K562 (cell line): ENCODE data around the gene ISG20L2. TPM values are rescaled to one million over a fixed set of nuclear protein-coding genes. Genes with fewer than 3 reads are reported as not detected.

ENCODE experiments used
- ARNT ChIP-seq, 2 experiments: fragments of 450-650 bp; IDR thresholded peaks; 2 replicates each; pipeline ENCODE4 v1.6.1; 2016; ENCODE audit warnings: mild to moderate bottlenecking in 1 of 2
- GABPB1 ChIP-seq: sonication (generic); formaldehyde crosslinking; IDR thresholded peaks from 2 replicates; pipeline ENCODE4 v1.8.0; 2022; ENCODE audit warnings: mild to moderate bottlenecking, missing genetic modification reagents
- GABPB2 ChIP-seq: fragments of 250-450 bp; sonication (Bioruptor Pico); conservative IDR thresholded peaks from 2 replicates; pipeline ENCODE4 v1.5.1; 2021; ENCODE audit warnings: mild to moderate bottlenecking
- MNT ChIP-seq, 2 experiments: fragments of 450-650 bp; conservative IDR thresholded peaks; 2 replicates each; pipeline ENCODE4 v1.6.1; 2017; ENCODE audit warnings: mild to moderate bottlenecking in 2 of 2, moderate library complexity in 2 of 2
- SMARCA4 ChIP-seq: fragments of 450-650 bp; IDR thresholded peaks from 2 replicates; pipeline ENCODE4 v1.6.1; 2016
- SPI1 ChIP-seq: IDR thresholded peaks from 2 replicates; pipeline ENCODE4 v1.6.1; 2011; ENCODE audit warnings: low read depth, low read length, control low read depth, borderline replicate concordance
- ZNF311 ChIP-seq: fragments of 250-450 bp; sonication (Bioruptor Pico); IDR thresholded peaks from 2 replicates; pipeline ENCODE4 v1.4.0; 2020; ENCODE audit warnings: mild to moderate bottlenecking, moderate library complexity
- polyA plus RNA-seq, 8 experiments: library from polyadenylated mRNA; depleted of rRNA in 4 of 8; stranded (reverse) in 5 of 8; unstranded in 3 of 8; fragments of >200 nt; fragmentation: Nextera tagmentation in 2 of 8; fragmentation: Illumina TruSeq in 1 of 8; extraction: Ambion mirVana in 2 of 8; extraction: Trizol in 1 of 8; gene quantifications; 2 replicates each; pipeline versions ENCODE4 v1.2.1 to v1.2.3, GENCODE V29; 2011 to 2014; ENCODE audit warnings: inconsistent platforms in 1 of 8, missing spikeins in 1 of 8
- total RNA-seq, 7 experiments: library from RNA; depleted of rRNA in 6 of 7; stranded (reverse); fragments of >200 nt in 6 of 7; fragmentation: Illumina TruSeq in 2 of 7; extraction: Trizol in 2 of 7; gene quantifications; 2 replicates each; pipeline versions ENCODE4 v1.2.1 to v1.2.3, GENCODE V29; 2011 to 2021; ENCODE audit warnings: low replicate concordance in 1 of 7
- TF ChIP-seq, protein P1 (sequence below): fragments of 450-650 bp; IDR thresholded peaks from 2 replicates; pipeline ENCODE4 v1.6.1; 2016; ENCODE audit warnings: mild to moderate bottlenecking, moderate library complexity
- TF ChIP-seq, protein P2 (sequence below): sonication (generic); formaldehyde crosslinking; IDR thresholded peaks from 2 replicates; pipeline ENCODE4 v1.9.0; 2022; ENCODE audit warnings: mild to moderate bottlenecking, missing genetic modification reagents
- TF ChIP-seq, protein P3 (sequence below), 3 experiments: fragments of 200-800 bp in 1 of 3; fragments of 250-450 bp in 1 of 3; fragments of 450-650 bp in 1 of 3; sonication (Bioruptor Pico) in 1 of 3; sonication (Bioruptor generic) in 1 of 3; formaldehyde crosslinking in 1 of 3; IDR thresholded peaks; 2 replicates each; pipeline versions ENCODE4 v1.6.1 to v1.8.0; 2016 to 2022; ENCODE audit warnings: mild to moderate bottlenecking in 2 of 3, missing genetic modification characterization in 2 of 3, missing compliant biosample characterization in 1 of 3, moderate library complexity in 1 of 3

The ISG20L2 gene
- total and polyA plus RNA-seq, 9 of the 15 experiments (the other 6 are each of a cell fraction or from before 2014, with no cell fraction given) = 21.3 to 130 (median 50.3) TPM

DNA sequence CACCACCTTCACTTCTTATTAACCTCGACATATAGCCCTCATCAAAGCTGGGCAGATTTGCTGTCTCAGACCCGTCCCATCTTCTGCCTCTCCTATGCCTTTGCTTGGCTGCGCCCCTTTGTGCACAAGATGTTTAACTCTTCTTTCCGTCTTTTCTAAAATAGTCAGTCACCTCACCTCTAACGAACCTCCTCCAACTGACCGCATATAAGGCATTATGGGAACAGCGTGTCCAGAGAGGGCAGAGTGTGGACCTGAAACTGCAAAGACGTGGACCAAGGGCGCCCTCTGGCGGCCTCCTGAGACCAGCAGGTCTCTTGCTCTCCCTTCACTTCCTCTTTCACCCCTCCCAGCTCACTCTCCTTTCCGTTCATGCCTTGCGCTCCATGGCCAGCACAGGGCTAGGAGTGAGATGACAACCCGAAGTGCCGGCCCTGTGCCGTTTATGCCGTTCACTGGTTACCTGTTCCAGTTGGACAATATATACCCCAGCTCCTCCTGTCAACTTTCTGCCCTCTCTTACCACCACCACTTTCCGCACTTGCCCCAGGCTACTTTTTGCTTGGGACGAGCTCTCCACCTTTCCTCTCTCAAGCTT lies 2.8 kb downstream of the ISG20L2 start (continued):
- TF ChIP-seq, protein P1, sequence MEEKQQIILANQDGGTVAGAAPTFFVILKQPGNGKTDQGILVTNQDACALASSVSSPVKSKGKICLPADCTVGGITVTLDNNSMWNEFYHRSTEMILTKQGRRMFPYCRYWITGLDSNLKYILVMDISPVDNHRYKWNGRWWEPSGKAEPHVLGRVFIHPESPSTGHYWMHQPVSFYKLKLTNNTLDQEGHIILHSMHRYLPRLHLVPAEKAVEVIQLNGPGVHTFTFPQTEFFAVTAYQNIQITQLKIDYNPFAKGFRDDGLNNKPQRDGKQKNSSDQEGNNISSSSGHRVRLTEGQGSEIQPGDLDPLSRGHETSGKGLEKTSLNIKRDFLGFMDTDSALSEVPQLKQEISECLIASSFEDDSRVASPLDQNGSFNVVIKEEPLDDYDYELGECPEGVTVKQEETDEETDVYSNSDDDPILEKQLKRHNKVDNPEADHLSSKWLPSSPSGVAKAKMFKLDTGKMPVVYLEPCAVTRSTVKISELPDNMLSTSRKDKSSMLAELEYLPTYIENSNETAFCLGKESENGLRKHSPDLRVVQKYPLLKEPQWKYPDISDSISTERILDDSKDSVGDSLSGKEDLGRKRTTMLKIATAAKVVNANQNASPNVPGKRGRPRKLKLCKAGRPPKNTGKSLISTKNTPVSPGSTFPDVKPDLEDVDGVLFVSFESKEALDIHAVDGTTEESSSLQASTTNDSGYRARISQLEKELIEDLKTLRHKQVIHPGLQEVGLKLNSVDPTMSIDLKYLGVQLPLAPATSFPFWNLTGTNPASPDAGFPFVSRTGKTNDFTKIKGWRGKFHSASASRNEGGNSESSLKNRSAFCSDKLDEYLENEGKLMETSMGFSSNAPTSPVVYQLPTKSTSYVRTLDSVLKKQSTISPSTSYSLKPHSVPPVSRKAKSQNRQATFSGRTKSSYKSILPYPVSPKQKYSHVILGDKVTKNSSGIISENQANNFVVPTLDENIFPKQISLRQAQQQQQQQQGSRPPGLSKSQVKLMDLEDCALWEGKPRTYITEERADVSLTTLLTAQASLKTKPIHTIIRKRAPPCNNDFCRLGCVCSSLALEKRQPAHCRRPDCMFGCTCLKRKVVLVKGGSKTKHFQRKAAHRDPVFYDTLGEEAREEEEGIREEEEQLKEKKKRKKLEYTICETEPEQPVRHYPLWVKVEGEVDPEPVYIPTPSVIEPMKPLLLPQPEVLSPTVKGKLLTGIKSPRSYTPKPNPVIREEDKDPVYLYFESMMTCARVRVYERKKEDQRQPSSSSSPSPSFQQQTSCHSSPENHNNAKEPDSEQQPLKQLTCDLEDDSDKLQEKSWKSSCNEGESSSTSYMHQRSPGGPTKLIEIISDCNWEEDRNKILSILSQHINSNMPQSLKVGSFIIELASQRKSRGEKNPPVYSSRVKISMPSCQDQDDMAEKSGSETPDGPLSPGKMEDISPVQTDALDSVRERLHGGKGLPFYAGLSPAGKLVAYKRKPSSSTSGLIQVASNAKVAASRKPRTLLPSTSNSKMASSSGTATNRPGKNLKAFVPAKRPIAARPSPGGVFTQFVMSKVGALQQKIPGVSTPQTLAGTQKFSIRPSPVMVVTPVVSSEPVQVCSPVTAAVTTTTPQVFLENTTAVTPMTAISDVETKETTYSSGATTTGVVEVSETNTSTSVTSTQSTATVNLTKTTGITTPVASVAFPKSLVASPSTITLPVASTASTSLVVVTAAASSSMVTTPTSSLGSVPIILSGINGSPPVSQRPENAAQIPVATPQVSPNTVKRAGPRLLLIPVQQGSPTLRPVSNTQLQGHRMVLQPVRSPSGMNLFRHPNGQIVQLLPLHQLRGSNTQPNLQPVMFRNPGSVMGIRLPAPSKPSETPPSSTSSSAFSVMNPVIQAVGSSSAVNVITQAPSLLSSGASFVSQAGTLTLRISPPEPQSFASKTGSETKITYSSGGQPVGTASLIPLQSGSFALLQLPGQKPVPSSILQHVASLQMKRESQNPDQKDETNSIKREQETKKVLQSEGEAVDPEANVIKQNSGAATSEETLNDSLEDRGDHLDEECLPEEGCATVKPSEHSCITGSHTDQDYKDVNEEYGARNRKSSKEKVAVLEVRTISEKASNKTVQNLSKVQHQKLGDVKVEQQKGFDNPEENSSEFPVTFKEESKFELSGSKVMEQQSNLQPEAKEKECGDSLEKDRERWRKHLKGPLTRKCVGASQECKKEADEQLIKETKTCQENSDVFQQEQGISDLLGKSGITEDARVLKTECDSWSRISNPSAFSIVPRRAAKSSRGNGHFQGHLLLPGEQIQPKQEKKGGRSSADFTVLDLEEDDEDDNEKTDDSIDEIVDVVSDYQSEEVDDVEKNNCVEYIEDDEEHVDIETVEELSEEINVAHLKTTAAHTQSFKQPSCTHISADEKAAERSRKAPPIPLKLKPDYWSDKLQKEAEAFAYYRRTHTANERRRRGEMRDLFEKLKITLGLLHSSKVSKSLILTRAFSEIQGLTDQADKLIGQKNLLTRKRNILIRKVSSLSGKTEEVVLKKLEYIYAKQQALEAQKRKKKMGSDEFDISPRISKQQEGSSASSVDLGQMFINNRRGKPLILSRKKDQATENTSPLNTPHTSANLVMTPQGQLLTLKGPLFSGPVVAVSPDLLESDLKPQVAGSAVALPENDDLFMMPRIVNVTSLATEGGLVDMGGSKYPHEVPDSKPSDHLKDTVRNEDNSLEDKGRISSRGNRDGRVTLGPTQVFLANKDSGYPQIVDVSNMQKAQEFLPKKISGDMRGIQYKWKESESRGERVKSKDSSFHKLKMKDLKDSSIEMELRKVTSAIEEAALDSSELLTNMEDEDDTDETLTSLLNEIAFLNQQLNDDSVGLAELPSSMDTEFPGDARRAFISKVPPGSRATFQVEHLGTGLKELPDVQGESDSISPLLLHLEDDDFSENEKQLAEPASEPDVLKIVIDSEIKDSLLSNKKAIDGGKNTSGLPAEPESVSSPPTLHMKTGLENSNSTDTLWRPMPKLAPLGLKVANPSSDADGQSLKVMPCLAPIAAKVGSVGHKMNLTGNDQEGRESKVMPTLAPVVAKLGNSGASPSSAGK = peak; percentile 59; the same call in 1 of the 2 replicates
- TF ChIP-seq, protein P2, sequence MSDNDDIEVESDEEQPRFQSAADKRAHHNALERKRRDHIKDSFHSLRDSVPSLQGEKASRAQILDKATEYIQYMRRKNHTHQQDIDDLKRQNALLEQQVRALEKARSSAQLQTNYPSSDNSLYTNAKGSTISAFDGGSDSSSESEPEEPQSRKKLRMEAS (CRISPR knock-in tag) = peak; percentile 65; the same call in 1 of the 2 replicates
- TF ChIP-seq ARNT (IDR thresholded peaks at IDR 0.05) (0 out of 4 replicates have a peak, but pooled peaks have one; percentile 20 to 64), GABPB2 (CRISPR knock-in tag) (no peak), MNT (conservative IDR thresholded peaks at IDR 0.05) (peak; percentile 74 to 76), SMARCA4 (0 out of 2 replicates have a peak, but pooled peaks have one; percentile 55), ZNF311 (CRISPR knock-in tag) (no peak), SPI1 (peak; percentile 100), GABPB1 (peak; percentile 75)
- TF ChIP-seq, protein P3, sequence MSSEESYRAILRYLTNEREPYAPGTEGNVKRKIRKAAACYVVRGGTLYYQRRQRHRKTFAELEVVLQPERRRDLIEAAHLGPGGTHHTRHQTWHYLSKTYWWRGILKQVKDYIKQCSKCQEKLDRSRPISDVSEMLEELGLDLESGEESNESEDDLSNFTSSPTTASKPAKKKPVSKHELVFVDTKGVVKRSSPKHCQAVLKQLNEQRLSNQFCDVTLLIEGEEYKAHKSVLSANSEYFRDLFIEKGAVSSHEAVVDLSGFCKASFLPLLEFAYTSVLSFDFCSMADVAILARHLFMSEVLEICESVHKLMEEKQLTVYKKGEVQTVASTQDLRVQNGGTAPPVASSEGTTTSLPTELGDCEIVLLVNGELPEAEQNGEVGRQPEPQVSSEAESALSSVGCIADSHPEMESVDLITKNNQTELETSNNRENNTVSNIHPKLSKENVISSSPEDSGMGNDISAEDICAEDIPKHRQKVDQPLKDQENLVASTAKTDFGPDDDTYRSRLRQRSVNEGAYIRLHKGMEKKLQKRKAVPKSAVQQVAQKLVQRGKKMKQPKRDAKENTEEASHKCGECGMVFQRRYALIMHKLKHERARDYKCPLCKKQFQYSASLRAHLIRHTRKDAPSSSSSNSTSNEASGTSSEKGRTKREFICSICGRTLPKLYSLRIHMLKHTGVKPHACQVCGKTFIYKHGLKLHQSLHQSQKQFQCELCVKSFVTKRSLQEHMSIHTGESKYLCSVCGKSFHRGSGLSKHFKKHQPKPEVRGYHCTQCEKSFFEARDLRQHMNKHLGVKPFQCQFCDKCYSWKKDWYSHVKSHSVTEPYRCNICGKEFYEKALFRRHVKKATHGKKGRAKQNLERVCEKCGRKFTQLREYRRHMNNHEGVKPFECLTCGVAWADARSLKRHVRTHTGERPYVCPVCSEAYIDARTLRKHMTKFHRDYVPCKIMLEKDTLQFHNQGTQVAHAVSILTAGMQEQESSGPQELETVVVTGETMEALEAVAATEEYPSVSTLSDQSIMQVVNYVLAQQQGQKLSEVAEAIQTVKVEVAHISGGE (CRISPR knock-in tag; IDR thresholded peaks at IDR 0.05) = 0 out of 6 replicates have a peak, but pooled peaks of 1 of the 3 experiments have one; percentile 11
